Stromal cell of bone marrow (primary cell): ENCODE data around the gene MPZL1.
"Not testable (repeated sequence)": the region's sequence is repeated elsewhere in the genome, so short reads cannot be mapped to it uniquely, and the experiment has no call there.

ENCODE experiments used
- DNase-seq: peaks from one replicate; pipeline ENCODE4 v3.0.0-alpha.2; 2012; ENCODE audit warnings: low read depth

The MPZL1 gene

DNA sequence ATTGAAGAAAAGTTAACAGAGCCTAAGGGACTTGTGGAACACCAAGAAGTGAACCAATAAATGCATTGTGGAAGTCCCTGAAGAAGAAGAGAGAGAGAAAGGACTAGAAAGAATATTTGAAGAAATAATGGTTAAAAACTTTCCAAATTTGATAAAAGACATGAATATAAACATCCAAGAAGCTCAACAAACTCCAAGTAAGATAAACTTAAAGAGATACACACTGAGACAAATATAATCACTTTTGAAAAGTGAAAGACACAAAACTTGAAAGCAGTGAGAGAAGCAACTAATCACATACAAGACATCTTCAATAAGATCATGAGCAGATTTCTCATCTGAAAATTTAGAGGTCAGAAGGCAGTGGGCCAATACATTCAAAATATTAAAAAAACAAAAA lies 91.2 kb downstream of the MPZL1 start:
- DNase-seq: no peak

DNA sequence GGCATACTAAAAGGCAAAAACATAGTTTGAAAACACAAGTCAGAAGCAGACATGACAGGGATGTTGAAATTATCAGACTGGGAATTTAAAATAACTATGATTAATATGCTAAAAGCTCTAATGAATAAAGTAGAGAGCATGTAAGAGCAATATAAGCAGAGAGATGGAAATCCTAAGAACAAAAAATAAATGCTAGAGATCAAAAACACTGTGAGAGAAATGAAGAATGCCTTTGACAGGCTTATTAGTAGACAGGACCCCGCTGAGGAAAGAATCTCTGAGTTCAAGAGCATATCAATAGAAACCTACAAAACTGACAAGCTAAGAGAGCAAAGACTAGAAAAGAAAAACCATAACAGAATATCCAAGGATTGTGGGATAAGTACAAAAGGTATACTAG lies 93.9 kb downstream of the MPZL1 start:
- DNase-seq: no peak

DNA sequence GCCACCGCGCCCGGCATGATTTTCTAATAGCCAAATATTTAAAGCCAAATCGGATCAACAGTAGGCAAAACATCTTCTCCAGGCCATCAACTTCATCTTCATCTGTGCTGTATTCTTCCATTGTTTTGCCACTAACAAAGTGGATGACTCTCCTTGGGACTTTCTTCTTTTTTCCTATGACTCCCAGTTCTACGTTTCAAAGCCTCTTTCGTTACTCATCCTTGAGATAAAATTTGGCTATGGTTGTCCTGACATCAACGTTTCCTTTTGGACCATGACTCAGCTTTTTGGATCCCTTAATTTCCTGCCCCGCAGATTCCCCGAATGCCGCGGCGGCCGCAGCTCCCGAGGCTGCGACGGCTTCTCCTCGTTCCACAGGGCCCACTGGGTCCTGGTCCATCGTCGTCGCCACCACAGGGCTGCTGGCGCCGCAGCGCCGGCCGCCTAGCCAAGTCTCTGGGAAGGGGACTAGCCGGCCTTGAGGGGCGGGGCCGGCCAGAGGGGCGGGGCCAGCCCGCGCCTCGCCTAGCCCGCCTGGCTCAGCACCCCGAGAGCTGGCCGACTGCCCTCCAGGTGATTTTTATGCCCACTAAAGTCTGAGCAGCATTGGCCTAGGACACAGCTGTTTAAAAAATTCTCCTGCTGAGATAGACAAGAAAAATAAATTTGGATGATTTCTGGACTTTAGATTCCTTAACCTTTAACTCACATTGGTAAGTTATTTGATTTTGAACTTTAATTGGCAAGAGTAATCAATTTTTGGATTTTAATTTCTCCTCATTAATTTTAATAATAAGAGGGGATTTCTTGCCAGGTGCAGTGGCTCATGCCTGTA lies 98.3 kb downstream of the MPZL1 start:
- peak; percentile 90 for DNase-seq

DNA sequence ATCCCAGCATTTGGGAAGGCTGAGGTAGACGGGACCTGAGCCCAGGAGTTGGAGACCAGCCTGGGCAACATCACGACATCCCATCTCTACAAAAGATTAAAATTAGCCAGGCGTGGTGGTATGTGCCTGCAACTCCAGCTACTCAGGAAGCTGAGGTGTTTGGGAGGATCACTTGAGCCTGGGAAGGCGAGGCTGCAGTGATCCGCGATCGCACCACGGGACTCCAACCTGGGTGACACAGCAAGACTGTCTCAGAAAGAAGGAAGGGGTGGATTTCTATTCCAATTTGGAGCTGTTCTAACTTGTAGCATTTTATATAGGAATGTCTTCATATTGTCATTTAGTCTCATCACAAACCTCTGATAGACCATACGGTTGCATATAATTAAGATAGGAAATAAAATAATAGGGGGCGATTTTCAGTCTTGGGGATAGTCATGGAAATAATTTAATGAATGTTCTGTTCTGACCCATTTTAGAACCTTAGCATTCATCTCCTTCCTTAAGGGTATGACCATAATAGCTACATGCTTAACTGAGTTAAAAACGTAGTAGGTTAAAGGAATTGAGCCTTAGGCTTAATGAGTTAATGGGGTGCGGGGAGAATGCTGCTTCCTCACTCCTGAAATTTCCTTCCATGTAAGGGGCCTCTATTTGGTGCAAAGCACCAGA lies 99.0 kb downstream of the MPZL1 start:
- DNase-seq: no peak

DNA sequence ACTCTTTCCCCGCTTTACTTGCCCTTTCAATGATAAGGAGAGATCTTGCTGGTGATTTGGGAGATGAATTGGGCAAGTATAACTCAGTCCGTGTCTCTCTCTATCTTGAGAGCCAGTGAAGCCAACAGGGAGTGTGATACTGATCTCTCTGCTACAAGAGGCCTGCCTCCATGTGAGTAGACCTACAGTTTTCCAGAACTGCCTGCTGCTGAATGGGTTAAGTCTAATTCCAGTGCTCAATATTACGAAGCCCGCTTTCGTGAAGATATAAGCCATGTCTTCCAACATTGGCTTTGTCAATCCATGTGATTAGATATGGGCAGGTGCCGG lies 99.5 kb downstream of the MPZL1 start:
- DNase-seq: no peak

DNA sequence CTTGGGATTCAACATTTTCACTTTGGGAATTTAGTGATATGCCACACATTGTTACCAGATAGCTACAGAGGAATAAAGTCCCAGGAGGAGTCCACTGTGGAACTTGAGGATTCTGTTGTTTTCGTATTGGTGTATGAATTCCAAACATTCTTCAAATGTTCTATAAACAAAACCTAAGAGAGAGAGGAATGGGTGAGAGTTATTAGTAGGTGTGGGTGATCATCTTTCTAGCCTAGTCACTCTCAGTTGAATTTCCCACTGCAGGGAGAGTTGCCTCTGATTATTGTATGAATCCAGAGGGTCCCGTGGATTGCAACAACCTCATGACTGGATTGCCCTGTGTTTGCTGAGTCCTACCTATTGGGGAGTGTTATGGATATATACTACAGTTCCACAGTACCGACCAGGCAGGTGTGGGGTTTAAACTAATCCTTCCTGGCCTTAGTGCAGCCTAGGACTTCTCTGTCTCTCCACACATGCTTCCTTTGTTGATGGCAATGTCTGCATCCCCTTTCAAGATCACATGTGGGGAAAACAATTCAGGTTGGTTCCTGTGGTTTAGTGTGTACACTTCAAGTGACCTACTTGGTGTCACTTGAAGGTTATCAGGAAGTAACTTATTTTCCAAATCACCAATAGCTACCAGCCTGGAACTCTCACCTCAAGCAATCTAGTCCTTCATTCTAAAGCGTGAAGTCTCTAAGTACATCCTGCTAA lies 100.3 kb downstream of the MPZL1 start:
- DNase-seq: no peak

DNA sequence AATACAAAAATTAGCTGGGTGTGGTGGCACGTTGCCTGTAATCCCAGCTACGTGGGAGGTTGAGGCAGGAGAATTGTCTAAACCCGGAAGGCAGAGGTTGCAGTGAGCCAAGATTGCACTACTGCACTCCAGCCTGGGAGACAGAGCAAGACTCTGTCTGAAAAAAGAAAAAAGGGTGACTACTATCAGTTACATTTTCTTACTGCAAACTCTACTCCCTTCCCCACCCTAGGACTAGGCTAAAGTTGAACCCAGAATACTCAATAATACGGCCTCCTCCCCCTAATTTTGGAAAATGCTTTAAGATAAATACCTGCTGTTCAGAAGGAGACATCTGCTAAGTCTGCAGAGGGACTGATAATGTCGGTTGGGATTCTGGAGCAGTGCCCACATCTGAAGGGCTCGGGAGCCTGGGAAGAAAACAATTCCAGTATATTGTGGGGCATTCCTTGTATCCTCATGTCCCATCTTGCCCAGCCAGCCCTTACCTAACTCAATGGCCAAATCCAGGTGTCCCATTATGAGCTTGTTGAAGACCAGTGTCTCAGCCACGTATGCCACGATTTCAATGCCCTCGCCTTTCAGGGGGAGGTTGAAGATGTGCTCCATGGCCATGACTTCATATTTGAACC lies 102.5 kb downstream of the MPZL1 start:
- DNase-seq: no peak

DNA sequence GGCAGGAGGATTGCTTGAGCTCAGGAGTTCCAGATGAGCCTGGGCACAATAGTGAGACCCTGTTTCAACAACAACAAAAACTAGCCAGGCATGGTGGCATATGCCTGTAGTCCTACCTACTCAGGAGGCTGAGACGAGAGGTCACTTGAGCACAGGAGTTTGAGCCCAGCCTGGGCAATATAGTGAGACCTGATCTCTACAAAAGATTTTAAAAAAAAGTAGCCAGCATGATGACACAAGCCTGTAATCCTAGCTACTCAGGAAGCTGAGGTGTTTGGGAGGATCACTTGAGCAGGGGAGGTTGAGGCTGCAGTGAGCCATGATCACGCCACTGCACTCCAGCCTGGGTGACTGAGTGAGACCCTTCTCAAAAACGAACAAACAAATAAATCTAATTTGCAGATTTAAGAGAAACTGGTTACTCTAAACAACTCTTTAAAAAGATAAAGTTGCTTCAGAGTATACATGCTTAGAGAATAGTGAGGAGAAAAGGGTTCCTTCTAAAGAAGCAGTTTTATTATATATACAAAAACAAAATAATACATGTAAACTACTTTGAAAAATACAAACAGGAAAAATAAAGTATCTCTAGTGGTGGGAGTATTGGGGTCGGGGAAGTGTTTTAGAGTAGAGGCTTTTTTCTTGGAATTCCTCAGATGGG lies 103.8 kb downstream of the MPZL1 start:
- no peak for DNase-seq

DNA sequence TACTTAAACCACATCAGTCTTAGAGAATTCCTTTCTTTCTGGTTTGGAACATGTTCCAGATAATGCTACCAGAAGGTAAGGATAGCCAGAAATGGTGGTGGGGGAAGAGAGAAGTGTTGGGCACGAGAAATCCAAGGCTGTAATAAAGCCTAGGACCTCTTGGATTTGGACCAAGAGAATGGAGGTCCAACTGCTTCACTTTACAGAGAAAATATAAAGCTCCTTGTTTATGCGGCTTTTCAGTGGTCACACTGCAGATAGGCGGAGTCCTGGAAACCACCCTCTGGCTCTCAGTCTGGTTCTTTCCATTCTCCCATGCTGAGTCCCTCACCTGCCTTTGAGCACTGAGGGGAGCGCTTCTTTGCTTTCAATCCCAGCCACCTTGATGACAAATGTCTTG lies 104.3 kb downstream of the MPZL1 start:
- DNase-seq: no peak

DNA sequence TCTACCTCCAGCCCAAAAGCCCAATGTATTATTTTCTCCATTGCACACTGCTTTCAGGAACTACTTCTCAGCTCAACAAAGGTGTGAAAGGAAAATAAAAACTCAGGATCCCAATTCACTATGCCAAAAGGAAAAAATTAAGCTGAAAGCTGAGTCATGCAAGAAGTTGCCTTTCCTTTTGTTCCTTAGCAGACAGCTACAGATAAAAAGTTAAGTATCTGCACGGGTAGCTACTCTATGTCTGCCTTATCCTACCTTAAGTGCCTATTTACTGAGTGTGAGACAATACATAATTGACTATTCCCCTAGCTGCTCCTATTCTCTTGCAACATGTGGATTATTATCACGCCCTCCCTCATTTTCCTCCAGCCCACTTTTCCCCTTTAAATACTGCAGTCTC lies 108.1 kb downstream of the MPZL1 start:
- no peak for DNase-seq

DNA sequence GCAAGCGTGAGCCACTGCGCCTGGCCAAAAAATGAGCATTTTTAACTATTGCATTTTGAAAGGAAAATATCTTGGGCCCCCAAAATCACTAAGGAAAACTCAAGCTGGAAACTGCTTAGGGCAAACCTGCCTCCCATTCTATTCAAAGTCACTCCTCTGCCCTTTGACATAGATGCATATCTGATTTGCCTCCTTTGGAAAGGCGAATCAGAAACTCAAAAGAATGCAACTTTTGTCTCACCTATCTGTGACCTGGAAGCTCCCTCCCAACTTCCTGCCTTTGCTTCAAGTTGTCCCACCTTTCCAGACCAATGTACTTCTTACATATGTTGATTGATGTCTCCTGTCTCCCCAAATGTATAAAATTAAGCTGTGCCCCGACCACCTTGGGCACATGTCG lies 108.9 kb downstream of the MPZL1 start:
- DNase-seq: not testable (repeated sequence)

DNA sequence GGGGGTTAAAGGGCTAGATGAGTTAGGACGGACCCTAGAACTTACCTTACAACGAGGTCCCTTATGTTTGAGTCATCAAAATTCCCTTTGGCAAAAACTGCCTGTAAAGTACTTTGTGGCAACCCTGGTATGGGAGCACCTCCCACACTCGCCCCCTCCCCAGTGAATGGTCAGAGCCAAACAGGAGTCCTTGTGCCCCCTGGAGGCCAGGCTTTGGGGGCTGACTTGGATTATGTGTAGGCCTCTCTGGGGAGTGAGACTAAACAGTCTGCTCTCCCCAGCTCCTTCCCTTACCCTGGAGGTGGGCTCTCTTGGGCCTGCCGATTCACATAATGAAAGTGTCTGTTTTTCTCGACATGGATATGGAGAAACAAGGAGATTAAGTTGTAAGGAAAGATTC lies 110.9 kb downstream of the MPZL1 start:
- DNase-seq: no peak

DNA sequence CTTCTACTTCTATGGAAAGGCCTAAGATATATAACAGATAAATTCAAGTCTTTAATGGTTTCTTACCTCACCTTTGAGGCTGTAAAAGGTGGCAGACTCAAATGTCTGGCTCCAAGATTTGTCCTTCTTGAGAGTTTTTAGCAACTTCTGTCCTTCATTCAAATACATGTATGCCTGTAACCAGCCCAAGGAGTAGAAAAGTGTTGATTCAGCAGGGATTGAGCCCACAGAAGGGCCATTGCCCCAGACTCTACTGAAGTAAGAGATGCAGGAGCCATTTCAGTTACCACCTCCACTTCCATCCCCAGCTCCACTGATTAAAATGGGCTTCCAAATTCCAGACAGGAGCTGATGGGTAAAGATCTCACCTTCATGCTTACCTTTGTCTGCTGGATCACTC lies 112.1 kb downstream of the MPZL1 start:
- no peak for DNase-seq

DNA sequence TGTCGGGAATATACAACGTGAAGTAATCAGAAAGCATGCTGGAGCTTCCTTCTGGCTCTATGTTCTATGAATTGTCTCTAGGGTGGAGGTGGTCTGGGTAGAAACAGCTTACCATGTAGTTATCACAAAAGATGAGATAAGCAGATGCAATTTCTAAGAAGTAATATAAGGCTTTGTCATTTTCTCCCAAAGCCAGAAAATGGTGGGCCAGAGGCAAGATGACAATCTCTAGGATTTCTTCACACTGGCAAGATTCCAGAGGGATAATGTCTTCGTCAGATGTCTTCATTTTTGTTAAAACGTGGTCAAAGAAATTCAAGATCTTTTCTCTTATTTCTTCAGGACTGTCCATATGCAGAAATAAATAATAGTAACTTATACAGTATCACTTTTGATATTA lies 114.4 kb downstream of the MPZL1 start:
- DNase-seq: no peak

DNA sequence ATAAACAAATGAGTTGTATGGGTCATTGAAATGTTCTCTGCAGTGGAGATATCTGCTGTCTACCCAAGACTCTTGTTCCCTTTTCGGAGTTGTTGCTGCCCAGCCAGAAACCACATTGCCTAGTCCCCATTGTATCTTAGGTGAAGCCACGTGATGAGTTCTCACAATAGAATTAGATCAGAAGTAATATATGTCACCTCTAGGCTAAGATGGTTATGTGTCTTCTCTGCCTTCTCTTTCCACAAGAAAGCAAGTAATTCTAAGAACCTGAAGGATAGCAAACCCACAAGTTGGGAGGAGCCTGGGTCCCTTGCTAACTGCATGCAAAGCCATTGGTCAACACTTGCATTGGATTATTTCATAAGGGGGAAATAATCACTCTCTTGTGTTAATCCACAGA lies 115.5 kb downstream of the MPZL1 start:
- no peak for DNase-seq

DNA sequence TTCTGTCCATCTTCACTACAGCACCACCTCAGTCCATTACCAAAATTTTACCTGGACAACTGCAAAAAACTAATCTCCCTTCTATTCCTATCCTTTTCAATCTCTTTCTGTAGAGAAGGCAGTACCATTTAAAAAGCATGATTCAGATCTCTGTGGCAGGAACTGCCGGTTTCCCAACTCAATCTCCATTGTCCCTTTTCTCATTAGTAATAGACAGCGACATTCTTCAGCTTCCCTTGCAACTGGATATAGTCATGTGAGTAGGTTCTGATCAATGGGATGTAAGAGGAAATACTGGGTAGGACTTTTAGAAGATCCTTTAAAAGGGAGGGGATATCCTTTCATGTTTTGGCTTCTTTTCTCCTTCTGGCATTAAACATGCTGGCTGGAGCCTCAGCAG lies 117.2 kb downstream of the MPZL1 start:
- DNase-seq: no peak
